K562 (cell line): Measurements from ENCODE around the gene POLR3A. TPM values are rescaled to one million over a fixed set of nuclear protein-coding genes. Genes with fewer than 3 reads are reported as not detected.

ENCODE experiments used
- ARNT ChIP-seq, 2 experiments: fragments of 450-650 bp; IDR thresholded peaks; 2 replicates each; pipeline ENCODE4 v1.6.1; 2016; ENCODE audit warnings: mild to moderate bottlenecking in 1 of 2
- BHLHE40 ChIP-seq: IDR thresholded peaks from 2 replicates; pipeline ENCODE4 v1.6.1; 2011; ENCODE audit warnings: low read length, improper control_type of control experiment
- BMI1 ChIP-seq: fragments of 150-350 bp; IDR thresholded peaks from 2 replicates; pipeline ENCODE4 v1.6.1; 2014; ENCODE audit warnings: low read length
- CBX8 ChIP-seq: fragments of 200-600 bp; sonication (generic); IDR thresholded peaks from 2 replicates; pipeline ENCODE4 v1.6.1; 2012; ENCODE audit warnings: borderline replicate concordance, mixed run types, low read depth, mild to moderate bottlenecking, moderate library complexity, mixed read lengths, low read length, control low read depth, inconsistent platforms; ENCODE audit not compliant: poor library complexity, severe bottlenecking; ENCODE audit errors: extremely low read depth
- CCNT2 ChIP-seq: IDR thresholded peaks from 2 replicates; pipeline ENCODE4 v1.6.1; 2011; ENCODE audit warnings: borderline replicate concordance, low read depth, mild to moderate bottlenecking, moderate library complexity, mixed read lengths, low read length; ENCODE audit not compliant: insufficient read length; ENCODE audit errors: extremely low read depth
- CEBPB ChIP-seq: fragments of 450-650 bp; IDR thresholded peaks from 2 replicates; pipeline ENCODE4 v1.6.1; 2016; ENCODE audit warnings: missing genetic modification characterization, missing compliant biosample characterization
- COPS2 ChIP-seq: fragments of 450-650 bp; conservative IDR thresholded peaks from 2 replicates; pipeline ENCODE4 v1.6.1; 2016; ENCODE audit warnings: mild to moderate bottlenecking, moderate library complexity
- DPF2 ChIP-seq: fragments of 450-650 bp; IDR thresholded peaks from 2 replicates; pipeline ENCODE4 v1.6.1; 2016
- EHMT2 ChIP-seq: fragments of 450-650 bp; IDR thresholded peaks from 2 replicates; pipeline ENCODE4 v1.6.1; 2018; ENCODE audit warnings: antibody characterized with exemption
- ELF2 ChIP-seq: fragments of 250-450 bp; sonication (Bioruptor Pico); IDR thresholded peaks from 2 replicates; pipeline ENCODE4 v1.5.0; 2021; ENCODE audit warnings: mild to moderate bottlenecking
- EP300 ChIP-seq: IDR thresholded peaks from 2 replicates; pipeline ENCODE4 v1.6.1; 2012; ENCODE audit warnings: low read length, improper control_type of control experiment
- FOXA1 ChIP-seq: fragments of 450-650 bp; IDR thresholded peaks from 2 replicates; pipeline ENCODE4 v1.6.1; 2016; ENCODE audit warnings: mild to moderate bottlenecking, borderline replicate concordance
- GTF2B ChIP-seq: IDR thresholded peaks from 2 replicates; pipeline ENCODE4 v1.6.1; 2011; ENCODE audit not compliant: insufficient read length; ENCODE audit errors: extremely low read depth
- HDAC2 ChIP-seq: fragments of 450-650 bp; IDR thresholded peaks from 2 replicates; pipeline ENCODE4 v1.6.1; 2016; ENCODE audit warnings: mild to moderate bottlenecking
- HLTF ChIP-seq: fragments of 450-650 bp; IDR thresholded peaks from 2 replicates; pipeline ENCODE4 v1.6.1; 2016
- HSF4 ChIP-seq: fragments of 250-450 bp; sonication (Bioruptor Pico); IDR thresholded peaks from 2 replicates; pipeline ENCODE4 v2.1.2; 2022; ENCODE audit warnings: mild to moderate bottlenecking, moderate library complexity, borderline replicate concordance
- KDM2B ChIP-seq: fragments of 250-450 bp; sonication (Bioruptor Pico); IDR thresholded peaks from 2 replicates; pipeline ENCODE4 v1.8.0; 2021; ENCODE audit warnings: mild to moderate bottlenecking, moderate library complexity
- NR4A1 ChIP-seq, 2 experiments: fragments of 250-450 bp in 1 of 2; fragments of 450-650 bp in 1 of 2; sonication (Bioruptor Pico) in 1 of 2; IDR thresholded peaks; 2 replicates each; pipeline versions ENCODE4 v1.4.0 to v1.6.1; 2016 to 2020; ENCODE audit warnings: mild to moderate bottlenecking in 2 of 2, missing compliant biosample characterization in 1 of 2, missing genetic modification characterization in 1 of 2, moderate library complexity in 1 of 2
- PCBP1 ChIP-seq: fragments of 200-400 bp; formaldehyde crosslinking; IDR thresholded peaks from 2 replicates; pipeline ENCODE4 v1.6.1; 2018; ENCODE audit warnings: mild to moderate bottlenecking, low read depth, low read length; ENCODE audit not compliant: poor library complexity, severe bottlenecking
- POLR3A ChIP-seq: IDR thresholded peaks from 2 replicates; pipeline ENCODE4 v1.6.1; 2011; ENCODE audit warnings: borderline replicate concordance, mild to moderate bottlenecking, moderate library complexity; ENCODE audit not compliant: insufficient read length, insufficient read depth; ENCODE audit errors: extremely low read depth
- SRF ChIP-seq, 2 experiments: fragments of 250-450, 450-650 bp in 1 of 2; sonication (Bioruptor Pico) in 1 of 2; sonication (generic) in 1 of 2; formaldehyde crosslinking; IDR thresholded peaks; 2 replicates each; pipeline versions ENCODE4 v1.5.0 to v1.5.1; 2020 to 2022; ENCODE audit warnings: mild to moderate bottlenecking in 1 of 2, missing genetic modification reagents in 1 of 2
- U2AF2 ChIP-seq: fragments of 200-400 bp; formaldehyde crosslinking; optimal IDR thresholded peaks from 2 replicates; pipeline ENCODE3; 2017; ENCODE audit warnings: low read depth, mild to moderate bottlenecking, low read length
- ZBTB12 ChIP-seq: fragments of 250-450 bp; sonication (Bioruptor Pico); IDR thresholded peaks from 2 replicates; pipeline ENCODE4 v1.4.0; 2020
- ZFX ChIP-seq: sonication (generic); formaldehyde crosslinking; IDR thresholded peaks from 2 replicates; pipeline ENCODE4 v1.8.0; 2022; ENCODE audit warnings: mild to moderate bottlenecking, missing genetic modification reagents, moderate library complexity
- ZNF184 ChIP-seq: sonication (generic); formaldehyde crosslinking; IDR thresholded peaks from 2 replicates; pipeline ENCODE4 v1.5.0; 2020; ENCODE audit warnings: missing genetic modification reagents
- ZNF23 ChIP-seq: fragments of 250-450 bp; sonication (Bioruptor Pico); IDR thresholded peaks from 2 replicates; pipeline ENCODE4 v1.4.0; 2020; ENCODE audit warnings: mild to moderate bottlenecking
- ZNF253 ChIP-seq: fragments of 250-450 bp; sonication (Bioruptor Pico); conservative IDR thresholded peaks from 2 replicates; pipeline ENCODE4 v1.6.1; 2021; ENCODE audit warnings: mild to moderate bottlenecking
- ZNF316 ChIP-seq: fragments of 450-650 bp; IDR thresholded peaks from 2 replicates; pipeline ENCODE4 v1.6.1; 2016
- ZNF445 ChIP-seq: fragments of 250-450 bp; sonication (Bioruptor Pico); IDR thresholded peaks from 2 replicates; pipeline ENCODE4 v1.4.0; 2020; ENCODE audit warnings: low read depth, mild to moderate bottlenecking, moderate library complexity
- ZNF766 ChIP-seq: fragments of 200-800 bp; sonication (Bioruptor generic); conservative IDR thresholded peaks from 2 replicates; pipeline ENCODE4 v1.6.1; 2016; ENCODE audit warnings: missing genetic modification characterization, missing compliant biosample characterization
- polyA plus RNA-seq, 8 experiments: library from polyadenylated mRNA; depleted of rRNA in 4 of 8; stranded (reverse) in 5 of 8; unstranded in 3 of 8; fragments of >200 nt; fragmentation: Nextera tagmentation in 2 of 8; fragmentation: Illumina TruSeq in 1 of 8; extraction: Ambion mirVana in 2 of 8; extraction: Trizol in 1 of 8; gene quantifications; 2 replicates each; pipeline versions ENCODE4 v1.2.1 to v1.2.3, GENCODE V29; 2011 to 2014; ENCODE audit warnings: inconsistent platforms in 1 of 8, missing spikeins in 1 of 8
- total RNA-seq, 7 experiments: library from RNA; depleted of rRNA in 6 of 7; stranded (reverse); fragments of >200 nt in 6 of 7; fragmentation: Illumina TruSeq in 2 of 7; extraction: Trizol in 2 of 7; gene quantifications; 2 replicates each; pipeline versions ENCODE4 v1.2.1 to v1.2.3, GENCODE V29; 2011 to 2021; ENCODE audit warnings: low replicate concordance in 1 of 7

Gene POLR3A
- total and polyA plus RNA-seq, 9 of the 15 experiments (the other 6 are each of a cell fraction or from before 2014, with no cell fraction given) = 14.9 to 37.0 (median 26.7) TPM

DNA sequence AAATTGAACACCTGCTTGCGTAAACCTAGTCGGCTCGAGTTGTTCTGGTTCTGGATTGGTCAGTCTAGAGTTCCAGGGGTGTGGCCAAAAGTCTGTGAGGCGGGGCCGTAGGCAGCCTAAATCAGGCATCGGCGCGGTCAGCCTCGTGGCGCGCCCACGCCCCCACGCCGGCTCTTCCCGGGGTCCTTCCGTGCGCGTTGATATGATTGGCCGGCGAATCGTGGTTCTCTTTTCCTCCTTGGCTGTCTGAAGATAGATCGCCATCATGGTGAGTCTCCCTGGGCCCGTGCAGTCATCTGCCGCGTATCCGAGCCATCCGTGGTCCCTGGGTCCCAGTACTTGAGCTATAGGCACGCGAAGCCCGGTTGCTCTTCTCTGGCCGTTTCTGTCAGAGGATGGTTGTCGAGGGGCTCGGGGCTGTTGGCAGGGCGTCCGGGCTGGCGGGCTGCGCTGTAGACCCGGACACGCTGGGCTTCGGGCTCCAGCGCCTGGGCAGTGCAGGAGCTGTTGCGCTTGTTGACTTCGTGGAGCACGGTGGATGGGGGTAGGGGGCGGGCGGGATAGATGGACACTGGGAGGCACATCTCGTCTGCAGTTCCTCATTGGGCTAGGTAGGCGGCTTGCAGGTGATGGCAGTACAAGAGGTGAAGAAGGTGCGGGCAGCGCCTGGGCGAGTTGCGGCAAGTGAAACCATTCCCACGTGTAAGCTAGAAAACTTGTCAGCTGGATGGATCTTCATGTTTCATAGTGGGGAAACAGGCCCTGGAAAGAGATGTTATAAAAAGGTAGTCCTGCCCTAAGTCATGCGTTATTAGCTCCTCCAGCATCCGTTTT, 4.5 kb upstream of the POLR3A start, which contains the start of gene RPS24 (continued):
- no peak for TF ChIP-seq ZNF184 (CRISPR knock-in tag)
- TF ChIP-seq COPS2 = no peak
- peak; percentile 89; the same call in 1 of the 2 replicates for TF ChIP-seq HLTF
- TF ChIP-seq ZNF253 (CRISPR knock-in tag) = no peak
- TF ChIP-seq POLR3A = no peak
- no peak for TF ChIP-seq CBX8
- TF ChIP-seq CCNT2 = peak; percentile 41
- no peak for TF ChIP-seq SRF (CRISPR knock-in tag; IDR thresholded peaks at IDR 0.05)
- TF ChIP-seq KDM2B = peak; percentile 83; the same call in 1 of the 2 replicates
- peak; percentile 81 for TF ChIP-seq HDAC2
- peak; percentile 96 for TF ChIP-seq CEBPB (tag)
- peak; percentile 81 for TF ChIP-seq ZFX (CRISPR knock-in tag)
- TF ChIP-seq DPF2 = no peak
- no peak for TF ChIP-seq ZNF23 (CRISPR knock-in tag)
- TF ChIP-seq PCBP1 = no peak
- TF ChIP-seq ZBTB12 (CRISPR knock-in tag) = no peak
- no peak for TF ChIP-seq EHMT2
- no peak for TF ChIP-seq FOXA1
- TF ChIP-seq ELF2 (CRISPR knock-in tag) = peak; percentile 30; the same call in 1 of the 2 replicates
- TF ChIP-seq ZNF766 (CRISPR knock-in tag) = no peak
- no peak for TF ChIP-seq NR4A1 (CRISPR knock-in tag; IDR thresholded peaks at IDR 0.05)
- TF ChIP-seq NR4A1 (tag; IDR thresholded peaks at IDR 0.05) = no peak
- no peak for TF ChIP-seq ARNT (IDR thresholded peaks at IDR 0.05)
- TF ChIP-seq GTF2B = peak; percentile 89
- no peak for TF ChIP-seq HSF4 (CRISPR knock-in tag)
- TF ChIP-seq BHLHE40 = no peak; the same call in 1 of the 2 replicates
- TF ChIP-seq BMI1 = no peak
- TF ChIP-seq ZNF445 (CRISPR knock-in tag) = no peak
- 0 out of 2 replicates have a peak, but pooled peaks have one; percentile 1 for TF ChIP-seq EP300
- TF ChIP-seq ZNF316 = no peak
- no peak for TF ChIP-seq U2AF2
